Panc1 (cell line): Measurements from ENCODE around the gene KIAA1958.

ENCODE experiments used
- TCF7L2 ChIP-seq: IDR thresholded peaks from 2 replicates; pipeline ENCODE4 v1.6.1; 2011; ENCODE audit warnings: mild to moderate bottlenecking, low read depth, low read length, inconsistent platforms
- TF ChIP-seq, protein P1 (sequence below): fragments of 450-650 bp; IDR thresholded peaks from 2 replicates; pipeline ENCODE4 v1.5.1; 2017; ENCODE audit warnings: mild to moderate bottlenecking

DNA sequence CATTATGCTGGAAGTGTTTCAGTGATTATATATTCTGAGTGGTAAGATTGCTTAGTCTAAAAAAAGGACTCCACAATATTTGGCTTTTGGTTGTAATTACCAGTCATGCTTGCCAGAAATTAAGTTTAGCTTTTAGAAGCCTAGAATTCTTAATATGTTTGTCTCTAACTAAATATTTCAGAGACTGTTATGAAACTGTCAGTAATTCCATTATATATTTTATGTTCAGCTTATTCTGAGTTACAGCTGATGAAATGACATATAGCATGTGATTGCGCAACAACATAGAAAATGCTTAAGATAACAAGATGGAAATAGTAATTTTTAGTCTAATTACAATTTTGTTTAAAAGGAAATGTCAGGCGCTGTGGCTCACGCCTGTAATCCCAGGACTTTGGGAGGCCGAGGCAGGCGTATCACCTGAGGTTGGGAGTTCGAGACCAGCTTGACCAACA is 44.2 kb downstream of the KIAA1958 start:
- TF ChIP-seq TCF7L2, result no peak
- TF ChIP-seq, protein P1, sequence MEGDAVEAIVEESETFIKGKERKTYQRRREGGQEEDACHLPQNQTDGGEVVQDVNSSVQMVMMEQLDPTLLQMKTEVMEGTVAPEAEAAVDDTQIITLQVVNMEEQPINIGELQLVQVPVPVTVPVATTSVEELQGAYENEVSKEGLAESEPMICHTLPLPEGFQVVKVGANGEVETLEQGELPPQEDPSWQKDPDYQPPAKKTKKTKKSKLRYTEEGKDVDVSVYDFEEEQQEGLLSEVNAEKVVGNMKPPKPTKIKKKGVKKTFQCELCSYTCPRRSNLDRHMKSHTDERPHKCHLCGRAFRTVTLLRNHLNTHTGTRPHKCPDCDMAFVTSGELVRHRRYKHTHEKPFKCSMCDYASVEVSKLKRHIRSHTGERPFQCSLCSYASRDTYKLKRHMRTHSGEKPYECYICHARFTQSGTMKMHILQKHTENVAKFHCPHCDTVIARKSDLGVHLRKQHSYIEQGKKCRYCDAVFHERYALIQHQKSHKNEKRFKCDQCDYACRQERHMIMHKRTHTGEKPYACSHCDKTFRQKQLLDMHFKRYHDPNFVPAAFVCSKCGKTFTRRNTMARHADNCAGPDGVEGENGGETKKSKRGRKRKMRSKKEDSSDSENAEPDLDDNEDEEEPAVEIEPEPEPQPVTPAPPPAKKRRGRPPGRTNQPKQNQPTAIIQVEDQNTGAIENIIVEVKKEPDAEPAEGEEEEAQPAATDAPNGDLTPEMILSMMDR, result no peak
